SU-DHL-6 (cell line): Measurements from ENCODE around the gene ARMC8.

Experiments used
- H2AFZ ChIP-seq: fragments of 200-600 bp; sonication (generic); 2 replicates; pipeline ENCODE4 v1.6.1; 2014; ENCODE audit warnings: low read depth, mild to moderate bottlenecking, moderate library complexity, mixed read lengths, antibody characterized with exemption, low read length; ENCODE audit not compliant: severe bottlenecking
- H3F3A ChIP-seq: fragments of 200-600 bp; shearing (Covaris generic); 2 replicates; pipeline ENCODE4 v1.6.0; 2016; ENCODE audit warnings: antibody characterized with exemption, mild to moderate bottlenecking; ENCODE audit not compliant: insufficient read depth
- H3K27ac ChIP-seq: fragments of 200-600 bp; sonication (generic); 2 replicates; pipeline ENCODE4 v1.5.1; 2016; ENCODE audit warnings: low read depth, mild to moderate bottlenecking, low read length, moderate library complexity, mixed read lengths
- H3K27me3 ChIP-seq: fragments of 200-600 bp; sonication (generic), shearing (Covaris generic); 2 replicates; pipeline ENCODE4 v1.6.0; 2014; ENCODE audit warnings: mild to moderate bottlenecking, low read length
- H3K36me3 ChIP-seq: fragments of 200-600 bp; sonication (generic); 2 replicates; pipeline ENCODE4 v1.6.1; 2014; ENCODE audit warnings: mild to moderate bottlenecking, low read length, mixed read lengths
- H3K4me2 ChIP-seq: fragments of 300-600, 200-600 bp; shearing (Covaris generic), sonication (generic); 2 replicates; pipeline ENCODE4 v1.6.0; 2014; ENCODE audit warnings: low read length, low read depth, mild to moderate bottlenecking; ENCODE audit not compliant: poor library complexity, severe bottlenecking
- H3K4me3 ChIP-seq: fragments of 200-600 bp; sonication (generic); 2 replicates; pipeline ENCODE4 v1.5.1; 2014; ENCODE audit warnings: antibody characterized with exemption, low read length, mild to moderate bottlenecking, mixed read lengths; ENCODE audit not compliant: insufficient read depth, poor library complexity, severe bottlenecking
- H3K79me2 ChIP-seq: fragments of 200-600 bp; sonication (generic); 2 replicates; pipeline ENCODE4 v1.6.1; 2014; ENCODE audit warnings: mild to moderate bottlenecking, low read length, moderate library complexity; ENCODE audit not compliant: insufficient read depth
- H3K9ac ChIP-seq: fragments of 200-600 bp; sonication (generic); 2 replicates; pipeline ENCODE4 v1.7.0; 2014; ENCODE audit warnings: mild to moderate bottlenecking, low read length
- H3K9me2 ChIP-seq: fragments of 200-600 bp; sonication (generic); replicated peaks from 2 replicates; pipeline ENCODE4 v1.6.1; 2014; ENCODE audit warnings: low read length; ENCODE audit not compliant: insufficient read depth
- H3K9me3 ChIP-seq: fragments of 200-600 bp; sonication (generic); 2 replicates; pipeline ENCODE4 v1.6.1; 2014; ENCODE audit warnings: low read length, mixed read lengths; ENCODE audit not compliant: insufficient read depth
- H4K20me1 ChIP-seq: fragments of 200-600 bp; sonication (generic); 2 replicates; pipeline ENCODE4 v1.6.1; 2014; ENCODE audit warnings: low read depth, mild to moderate bottlenecking, antibody characterized with exemption, low read length, moderate library complexity, mixed read lengths
- EZH2phosphoT487 ChIP-seq: fragments of 200-600 bp; sonication (generic), shearing (Covaris generic); conservative IDR thresholded peaks from 2 replicates; pipeline ENCODE4 v1.6.1; 2018; ENCODE audit warnings: mild to moderate bottlenecking, antibody characterized with exemption, low read length, moderate library complexity, mixed read lengths
- TF ChIP-seq, protein P1 (sequence below): fragments of 200-600 bp; sonication (generic); IDR thresholded peaks from one replicate; pipeline ENCODE4 v1.5.1; 2017; ENCODE audit warnings: antibody characterized with exemption, mild to moderate bottlenecking, low read length, moderate library complexity; ENCODE audit not compliant: insufficient read depth, poor library complexity, severe bottlenecking

ARMC8 gene

DNA sequence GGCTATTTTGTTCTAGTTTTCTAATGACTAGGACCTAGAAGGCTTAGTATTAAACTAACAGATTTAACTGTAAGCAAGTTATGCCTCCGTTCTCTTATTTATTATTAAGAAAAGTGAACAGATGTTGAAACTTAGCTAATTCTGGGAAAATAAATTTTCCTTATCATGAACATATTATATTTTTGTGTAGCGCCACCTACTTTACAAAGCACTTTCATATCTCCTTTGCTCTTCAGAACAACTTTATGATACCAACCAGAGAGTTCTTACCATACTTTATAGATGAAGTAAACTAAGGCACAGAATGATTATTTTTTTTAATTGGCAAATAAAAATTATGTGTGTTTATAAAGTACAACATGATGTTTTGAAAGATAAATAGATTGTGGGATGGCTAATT, 83.1 kb downstream of the ARMC8 start:
- no peak overlapping the region for H3K27ac ChIP-seq
- H3K9ac ChIP-seq = no peak overlapping the region
- H3K9me3 ChIP-seq = no peaks in the 10 kb centered on the region
- no peak overlapping the region for H3K4me2 ChIP-seq
- H3K27me3 ChIP-seq = no peaks in the 10 kb centered on the region
- no peaks in the 10 kb centered on the region for H3K79me2 ChIP-seq
- no peaks in the 10 kb centered on the region for H3F3A ChIP-seq
- H4K20me1 ChIP-seq = no peaks in the 10 kb centered on the region
- TF ChIP-seq, protein P1, sequence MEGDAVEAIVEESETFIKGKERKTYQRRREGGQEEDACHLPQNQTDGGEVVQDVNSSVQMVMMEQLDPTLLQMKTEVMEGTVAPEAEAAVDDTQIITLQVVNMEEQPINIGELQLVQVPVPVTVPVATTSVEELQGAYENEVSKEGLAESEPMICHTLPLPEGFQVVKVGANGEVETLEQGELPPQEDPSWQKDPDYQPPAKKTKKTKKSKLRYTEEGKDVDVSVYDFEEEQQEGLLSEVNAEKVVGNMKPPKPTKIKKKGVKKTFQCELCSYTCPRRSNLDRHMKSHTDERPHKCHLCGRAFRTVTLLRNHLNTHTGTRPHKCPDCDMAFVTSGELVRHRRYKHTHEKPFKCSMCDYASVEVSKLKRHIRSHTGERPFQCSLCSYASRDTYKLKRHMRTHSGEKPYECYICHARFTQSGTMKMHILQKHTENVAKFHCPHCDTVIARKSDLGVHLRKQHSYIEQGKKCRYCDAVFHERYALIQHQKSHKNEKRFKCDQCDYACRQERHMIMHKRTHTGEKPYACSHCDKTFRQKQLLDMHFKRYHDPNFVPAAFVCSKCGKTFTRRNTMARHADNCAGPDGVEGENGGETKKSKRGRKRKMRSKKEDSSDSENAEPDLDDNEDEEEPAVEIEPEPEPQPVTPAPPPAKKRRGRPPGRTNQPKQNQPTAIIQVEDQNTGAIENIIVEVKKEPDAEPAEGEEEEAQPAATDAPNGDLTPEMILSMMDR = no peak
- TF ChIP-seq EZH2phosphoT487 = no peak
- H3K9me2 ChIP-seq = no peaks in the 10 kb centered on the region
- H2AFZ ChIP-seq = no peak overlapping the region
- no peak overlapping the region for H3K4me3 ChIP-seq
- peaks cover 20% of the 10 kb centered on the region; the same call in 1 of the 2 replicates for H3K36me3 ChIP-seq

DNA sequence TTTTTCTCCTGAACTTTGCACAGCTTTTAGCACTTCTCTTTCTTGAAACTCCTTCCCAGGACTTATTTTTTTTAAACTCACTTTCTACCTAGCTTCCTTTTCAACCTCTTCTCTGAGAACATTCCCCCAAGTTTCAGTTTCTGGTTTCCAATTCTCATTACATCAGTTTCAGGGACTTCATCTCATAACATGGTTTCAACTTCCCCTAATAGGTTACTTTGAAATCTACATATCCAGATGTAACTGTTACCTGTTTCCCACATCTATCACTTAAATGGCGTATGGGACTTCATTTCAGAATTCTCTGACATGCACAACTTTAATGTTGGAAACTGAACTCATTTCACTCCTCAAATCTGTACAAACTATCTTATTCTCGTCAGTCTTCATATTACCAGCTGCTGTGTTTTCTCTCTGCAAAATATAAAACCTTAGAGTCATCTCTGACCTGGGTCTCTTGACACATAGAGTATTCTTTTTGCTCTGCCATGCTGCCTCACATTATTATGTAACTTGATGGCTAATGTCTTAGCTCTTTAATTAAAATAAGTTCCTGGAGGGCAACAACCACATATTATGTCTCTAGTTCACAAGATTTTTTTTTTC, 84.2 kb downstream of the ARMC8 start:
- Histone ChIP-seq H4K20me1 (no peaks in the 10 kb centered on the region), H3K9me2 (no peaks in the 10 kb centered on the region), H3K79me2 (no peaks in the 10 kb centered on the region), H3K4me3 (no peak overlapping the region), H3K36me3 (peaks cover 20% of the 10 kb centered on the region; the same call in 1 of the 2 replicates), H3K9ac (no peak overlapping the region), H2AFZ (no peak overlapping the region), H3K9me3 (no peaks in the 10 kb centered on the region), H3K27ac (no peak overlapping the region), H3K27me3 (no peaks in the 10 kb centered on the region), H3K4me2 (no peak overlapping the region), H3F3A (no peaks in the 10 kb centered on the region)
- TF ChIP-seq, protein P1 = no peak
- no peak for TF ChIP-seq EZH2phosphoT487

DNA sequence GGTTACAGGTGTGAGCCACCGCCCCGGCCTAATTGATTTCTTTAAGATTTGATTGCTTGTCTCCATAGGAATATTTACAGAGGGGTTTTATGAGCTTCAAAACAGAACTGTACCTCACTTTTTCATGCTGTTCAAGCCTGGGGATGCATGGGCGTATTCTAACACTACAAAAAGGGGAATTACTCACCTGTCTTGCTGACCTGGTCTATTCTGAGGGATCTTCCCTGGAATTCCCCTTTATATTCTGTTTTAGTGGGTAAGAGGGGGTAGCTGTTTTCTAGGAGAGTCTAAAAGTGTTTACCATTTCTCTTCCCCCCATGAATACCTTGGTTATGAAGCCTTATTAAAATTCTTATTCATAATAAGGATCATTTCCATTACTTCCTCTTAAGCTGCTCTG, 94.5 kb downstream of the ARMC8 start:
- TF ChIP-seq, protein P1 = no peak
- no peak for TF ChIP-seq EZH2phosphoT487
- H3K79me2 ChIP-seq = no peaks in the 10 kb centered on the region
- H2AFZ ChIP-seq = no peak overlapping the region
- H3K27ac ChIP-seq = no peak overlapping the region
- H3F3A ChIP-seq = no peaks in the 10 kb centered on the region
- H3K9me2 ChIP-seq = no peaks in the 10 kb centered on the region
- H3K9me3 ChIP-seq = no peaks in the 10 kb centered on the region
- no peak overlapping the region for H3K9ac ChIP-seq
- H3K27me3 ChIP-seq = no peaks in the 10 kb centered on the region
- H4K20me1 ChIP-seq = no peaks in the 10 kb centered on the region
- no peak overlapping the region for H3K4me2 ChIP-seq
- no peak overlapping the region for H3K4me3 ChIP-seq
- H3K36me3 ChIP-seq = no peaks in the 10 kb centered on the region
